ACHN (cell line): ENCODE results near the gene MGAT4A.
"Not testable (repeated sequence)": the region's sequence is repeated elsewhere in the genome, so short reads cannot be mapped to it uniquely, and the experiment has no call there.

ENCODE experiments used
- DNase-seq: peaks from one replicate; pipeline ENCODE4 v3.0.0-alpha.2; 2015
- in situ Hi-C: cut with HindIII; loops from 2 replicates; pipeline ENCODE4 v1.10.0; 2017; ENCODE audit warnings: low sequenced_read_pairs, low pct_ligation_motif_present, low pct_unique_long_range_greater_than_20kb

The MGAT4A gene

GRCh38 chr2:98685930-98686887 lies 44.7 kb downstream of the MGAT4A start:
- in situ Hi-C loops = no loop called here
- DNase-seq = peak; percentile 82

DNA sequence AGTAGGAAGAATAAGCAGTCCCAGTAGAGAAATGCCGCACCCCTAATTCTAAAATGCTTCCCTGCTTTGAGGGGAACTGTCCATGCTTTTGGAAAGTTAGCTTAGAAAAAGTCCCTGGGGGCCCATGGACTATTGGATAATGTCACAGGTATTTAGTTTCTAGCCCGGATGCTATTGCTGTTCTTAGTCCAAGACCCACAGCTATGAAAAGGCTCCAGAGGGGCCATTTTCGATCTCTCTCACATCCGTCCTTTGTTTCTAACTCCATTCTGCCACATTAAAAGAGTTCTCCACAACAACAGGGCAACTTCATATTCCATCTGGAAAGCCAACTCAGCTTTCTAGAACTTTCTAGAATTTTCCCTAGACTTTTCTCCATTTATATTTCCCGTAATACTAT lies 47.2 kb downstream of the MGAT4A start:
- no peak for DNase-seq
- in situ Hi-C loops = no loop called here

DNA sequence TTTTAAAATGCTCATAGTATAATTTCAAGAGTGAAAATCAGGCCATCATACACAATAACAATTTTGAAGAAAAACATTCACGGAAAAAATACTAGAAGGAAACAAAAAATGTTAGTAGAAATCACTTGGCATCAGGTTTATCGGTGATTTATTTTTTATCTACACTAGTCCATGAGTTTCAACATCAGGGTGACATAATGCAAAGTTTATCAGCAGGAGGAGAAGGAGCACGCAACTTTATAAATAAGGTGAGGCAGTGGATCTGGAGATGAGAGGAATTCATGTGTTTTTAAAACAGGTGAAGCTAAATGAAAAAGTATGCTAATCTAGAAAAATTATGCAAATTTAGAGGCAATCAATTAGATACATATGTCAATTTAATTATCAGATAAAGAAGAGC lies 54.2 kb downstream of the MGAT4A start:
- in situ Hi-C loops = no loop called here
- DNase-seq = no peak

DNA sequence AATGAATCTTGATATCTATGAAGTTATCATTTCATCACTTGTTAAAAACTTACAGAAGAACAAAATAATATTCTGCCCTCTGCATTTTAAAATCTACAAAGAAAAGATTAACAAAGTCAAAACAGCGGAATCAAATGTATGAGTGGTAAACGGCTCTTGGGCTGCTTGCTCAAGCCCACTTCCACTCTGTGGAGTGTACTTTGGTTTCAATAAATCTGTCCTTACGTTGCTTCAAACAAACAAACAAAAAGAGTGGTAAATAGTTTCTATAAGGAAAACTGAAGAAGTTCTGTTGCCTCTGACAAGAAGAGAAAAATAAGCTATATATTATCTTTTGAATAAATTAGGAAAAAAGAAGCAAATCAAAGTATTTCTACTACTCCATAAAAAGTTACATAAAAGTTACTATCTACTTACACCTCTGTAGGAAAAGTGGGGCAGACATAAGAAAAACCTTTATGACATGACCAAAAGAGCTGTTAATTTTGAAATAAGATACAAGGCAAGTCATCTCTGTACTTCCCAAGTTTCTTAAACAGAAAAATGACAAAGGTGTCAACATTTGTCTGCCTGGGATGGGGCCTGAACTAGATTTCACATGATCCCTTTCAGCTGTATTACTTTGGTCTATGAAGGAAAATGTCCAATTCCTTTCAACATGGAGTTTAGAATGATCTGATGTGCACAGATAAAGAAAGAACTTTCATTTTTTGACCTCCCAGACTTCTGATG lies 56.5 kb downstream of the MGAT4A start:
- in situ Hi-C loops = no loop called here
- no peak for DNase-seq

DNA sequence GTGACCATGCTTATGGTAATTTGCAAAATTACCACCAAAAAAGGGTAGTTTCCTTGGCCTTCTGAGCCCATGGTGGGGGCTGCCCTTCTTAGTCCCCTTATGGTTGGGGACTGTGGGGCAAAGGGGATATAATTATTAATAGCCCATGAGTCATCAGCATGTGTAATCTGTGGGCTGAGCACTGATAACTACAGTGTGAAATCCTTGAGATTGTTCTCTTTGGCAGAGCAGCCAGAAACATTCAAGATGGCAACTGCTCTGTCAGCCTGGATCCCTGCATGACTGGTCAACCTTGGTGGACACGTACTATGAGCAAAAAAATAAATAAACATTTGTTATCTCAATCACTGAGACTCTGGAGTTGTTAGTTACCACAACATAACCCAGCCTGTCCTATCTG lies 61.3 kb downstream of the MGAT4A start:
- DNase-seq = peak; percentile 80
- in situ Hi-C loops = no loop called here

DNA sequence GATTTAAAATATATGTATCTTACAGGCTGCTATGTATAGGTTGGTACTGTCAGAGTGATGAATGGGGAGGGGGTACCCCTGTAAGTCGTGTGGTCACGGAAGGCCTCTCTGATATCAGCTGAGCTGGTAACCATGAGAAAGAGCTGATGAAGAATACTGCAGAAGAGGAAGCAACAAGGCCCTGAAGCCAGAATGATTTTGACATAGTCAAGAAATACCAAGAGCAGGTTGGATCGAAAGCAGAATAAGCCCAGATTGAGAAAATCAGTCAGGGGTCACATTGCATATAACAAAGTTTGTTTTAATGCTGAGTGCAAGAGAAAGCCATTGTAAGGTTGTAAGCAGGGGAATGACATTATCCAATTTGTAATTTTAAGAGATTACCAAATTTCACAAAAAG lies 65.3 kb downstream of the MGAT4A start:
- no peak for DNase-seq
- in situ Hi-C loops = no loop called here

DNA sequence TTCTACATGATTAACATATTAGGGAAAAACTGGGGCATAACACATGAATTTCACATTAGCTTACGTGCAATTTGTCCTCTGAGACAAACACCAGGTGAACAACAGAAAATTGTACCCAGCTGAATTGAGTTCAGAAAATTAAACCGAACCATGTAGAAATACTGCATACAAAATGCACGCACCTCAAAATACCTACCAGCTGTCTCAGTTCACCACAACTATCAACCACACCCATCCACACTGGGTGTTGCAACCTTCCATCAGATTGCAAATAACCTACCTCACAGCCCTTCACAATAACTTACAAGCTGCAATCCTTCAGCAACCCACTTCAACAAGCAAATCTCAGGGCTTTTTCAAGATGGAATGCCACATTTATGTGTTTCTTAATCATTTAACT lies 66.6 kb downstream of the MGAT4A start:
- no peak for DNase-seq
- in situ Hi-C loops = no loop called here

DNA sequence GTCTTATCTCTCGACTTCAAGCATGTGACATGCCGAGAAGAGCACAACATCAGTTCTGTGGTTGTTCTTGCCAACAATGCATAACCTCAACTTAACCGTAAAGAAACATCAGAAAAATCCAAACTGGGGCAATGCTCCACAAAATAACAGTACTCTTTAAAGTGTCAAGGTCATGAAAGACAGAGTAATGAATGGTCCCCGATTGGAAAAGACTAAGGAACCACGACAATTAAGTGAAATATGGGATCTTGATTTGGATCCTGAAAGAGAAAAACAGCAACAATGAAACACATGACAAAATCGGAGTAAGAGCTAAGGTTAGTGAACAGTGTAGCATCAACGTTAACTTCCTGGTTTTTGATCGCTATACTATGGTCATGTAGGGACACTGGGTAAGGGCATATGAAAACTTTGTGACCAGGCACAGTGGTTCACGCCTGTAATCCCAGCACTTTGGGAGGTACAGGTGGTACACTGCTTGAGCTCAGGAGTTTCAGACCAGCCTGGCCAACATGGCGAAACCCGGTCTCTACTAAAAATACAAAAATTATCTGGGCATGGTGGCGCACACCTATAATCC lies 67.3 kb downstream of the MGAT4A start:
- in situ Hi-C loops = no loop called here
- no peak for DNase-seq

- DNase-seq, in situ Hi-C loops: not testable (repeated sequence)
These were observed 71.5 kb downstream of the MGAT4A start for GRCh38 chr2:98659491-98659840.

DNA sequence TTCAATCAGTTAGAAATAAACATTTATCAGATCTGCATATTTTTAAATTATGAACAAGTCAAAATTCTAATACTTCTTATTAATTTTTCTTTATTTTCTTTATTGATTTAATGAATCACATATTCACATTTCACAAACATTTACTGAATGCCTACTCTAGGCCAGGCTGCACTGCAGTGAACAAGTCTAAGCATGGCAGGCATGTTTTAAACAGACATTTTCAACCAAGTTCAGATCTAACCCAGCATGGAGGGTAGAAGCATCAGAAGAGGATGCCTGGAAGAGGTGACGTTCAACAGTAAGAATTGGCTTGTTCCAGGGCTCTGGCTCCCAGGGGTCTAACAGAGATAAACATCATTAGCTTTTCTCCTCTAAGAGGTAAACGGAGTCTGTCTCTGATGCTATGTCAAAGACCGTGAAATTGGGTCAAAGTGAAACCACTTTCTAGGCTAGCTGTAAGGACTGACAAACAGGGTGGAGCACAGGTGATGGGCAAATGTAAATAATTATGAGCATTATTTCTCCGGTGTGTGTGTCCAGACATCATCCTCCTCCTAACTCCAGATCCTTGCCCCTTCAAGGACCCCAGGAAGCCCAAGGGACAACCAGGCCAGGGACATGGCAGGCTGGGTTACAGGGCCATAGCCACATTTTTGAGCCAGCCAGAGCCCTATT lies 72.0 kb downstream of the MGAT4A start:
- no peak for DNase-seq
- in situ Hi-C loops = no loop called here

DNA sequence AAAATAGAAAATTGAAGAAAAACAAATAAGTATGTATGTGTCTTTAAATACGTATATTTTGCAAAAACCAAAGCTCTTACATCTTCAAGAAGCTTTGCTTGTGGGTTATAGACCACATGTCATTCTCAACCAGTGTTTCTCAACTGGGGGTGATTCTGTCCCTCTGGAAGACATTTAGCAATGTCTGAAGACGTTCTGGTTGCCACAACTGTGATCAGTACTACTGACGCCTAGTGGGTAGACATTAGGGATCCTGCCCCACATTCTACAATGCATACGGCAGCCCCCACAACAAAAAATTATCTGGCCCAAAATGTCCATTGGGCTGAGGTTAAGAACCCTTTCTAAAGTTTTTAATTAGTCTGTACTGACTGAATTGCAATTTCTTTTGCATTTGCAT lies 74.1 kb downstream of the MGAT4A start:
- in situ Hi-C loops = no loop called here
- DNase-seq = no peak

DNA sequence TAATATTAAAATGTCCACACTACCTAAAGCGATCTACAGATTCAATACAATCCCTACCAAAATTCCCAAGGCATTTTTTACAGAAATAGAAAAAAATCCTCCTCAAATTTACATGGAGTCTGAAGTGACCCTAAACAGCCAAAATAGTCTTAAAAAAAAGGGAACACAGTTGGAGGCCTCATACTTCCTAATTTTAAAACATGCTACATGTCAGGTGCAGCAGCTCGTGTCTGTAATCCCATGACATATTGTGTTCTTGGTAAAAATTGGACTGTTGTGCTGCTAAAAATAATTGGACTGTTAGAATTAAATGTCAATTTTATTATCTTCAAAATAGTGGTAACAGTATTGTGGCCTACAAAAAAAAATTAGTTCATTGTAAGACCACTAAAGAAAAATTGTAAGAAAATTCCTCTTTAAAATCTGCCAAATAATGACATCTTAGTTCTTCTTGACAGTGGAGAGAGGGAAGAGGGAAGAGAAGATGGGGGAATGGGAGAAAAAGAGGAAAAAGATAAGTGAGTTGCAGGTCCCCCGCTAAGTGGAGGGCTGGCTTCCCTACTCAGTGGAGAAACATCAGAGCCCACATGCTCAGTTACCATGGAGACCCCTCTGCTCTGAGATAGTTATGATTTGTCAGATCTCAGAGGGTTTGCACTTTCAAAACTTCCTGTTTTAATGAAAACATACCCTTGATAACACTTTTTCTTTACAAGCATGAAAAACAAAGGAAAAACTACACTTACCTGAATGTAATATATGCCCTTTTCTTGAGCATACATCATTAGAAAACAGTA lies 76.0 kb downstream of the MGAT4A start:
- DNase-seq = no peak
- in situ Hi-C loops = no loop called here

DNA sequence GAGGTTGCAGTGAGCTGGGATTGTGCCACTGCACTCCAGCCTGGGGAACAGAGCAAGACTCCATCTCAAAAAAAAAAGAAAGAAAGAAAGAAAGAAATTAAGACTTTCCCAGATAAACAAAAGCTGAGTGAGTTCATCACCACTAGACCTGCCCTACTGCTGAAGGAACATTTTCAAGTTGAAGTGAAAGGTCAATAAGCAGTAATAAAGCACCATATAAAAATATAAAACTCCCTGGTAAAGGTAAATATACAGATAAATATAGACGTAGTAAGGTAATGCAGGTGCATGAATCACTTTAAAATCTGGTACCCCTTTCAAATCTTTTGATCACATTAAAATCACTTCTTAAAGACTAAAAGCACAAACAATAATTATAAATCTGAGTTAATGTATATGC lies 79.9 kb downstream of the MGAT4A start:
- in situ Hi-C loops = no loop called here
- no peak for DNase-seq

DNA sequence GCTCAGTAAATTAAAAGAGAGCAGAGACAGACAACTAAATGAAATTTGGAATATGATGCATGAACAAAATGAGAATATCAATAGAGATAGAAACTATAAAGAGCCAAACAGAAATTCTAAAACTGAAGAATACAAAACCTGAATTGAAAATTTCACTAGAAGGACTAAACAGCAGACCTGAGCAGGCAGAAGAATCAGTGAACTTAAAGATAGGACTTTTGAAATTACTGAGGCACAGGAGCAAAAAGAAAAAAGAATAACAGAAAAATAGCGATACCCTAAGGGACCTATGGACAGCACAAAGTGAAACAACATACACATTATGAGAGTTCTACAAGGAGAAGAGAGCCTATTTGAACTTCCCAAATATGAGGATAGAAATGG lies 80.9 kb downstream of the MGAT4A start:
- in situ Hi-C loops = no loop called here
- no peak for DNase-seq

DNA sequence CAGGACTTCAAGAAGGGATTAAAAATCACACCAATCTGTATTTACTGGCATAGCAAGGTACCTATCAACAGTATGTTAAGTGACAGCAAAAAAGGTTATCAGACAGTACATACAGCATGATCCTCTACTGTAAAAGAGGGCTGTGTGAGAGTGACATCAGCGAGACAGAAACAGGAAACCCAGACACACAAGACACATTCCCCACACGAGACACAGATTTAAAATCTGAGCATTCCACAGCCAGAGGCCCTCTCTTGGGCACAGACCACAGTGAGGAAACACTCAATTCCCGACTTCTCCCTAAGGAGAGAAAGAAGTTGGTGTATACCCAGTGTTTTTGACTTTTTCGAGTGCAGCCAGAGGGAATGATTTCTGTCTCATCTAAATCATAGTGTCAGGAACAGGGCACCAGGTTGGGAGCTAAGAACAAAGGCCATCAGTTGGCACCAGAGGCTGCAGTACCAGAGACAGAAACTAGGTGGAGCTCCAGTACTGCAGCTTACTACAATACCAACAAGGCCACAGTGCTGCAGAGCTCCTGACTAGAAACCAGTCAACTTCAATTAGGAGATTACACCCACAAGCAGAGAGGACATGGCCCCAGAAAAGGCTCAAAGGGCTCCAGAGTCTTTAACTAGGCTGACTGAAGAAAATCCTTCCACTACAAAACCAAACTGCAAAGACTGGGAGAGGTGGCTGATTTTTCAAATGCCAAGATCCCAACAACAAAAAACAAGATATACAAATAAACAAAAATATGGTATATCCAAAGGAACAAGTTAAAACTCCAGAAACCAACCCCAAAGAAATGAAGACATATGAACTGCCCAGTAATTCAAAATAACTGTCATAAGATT lies 81.6 kb downstream of the MGAT4A start:
- DNase-seq = peak; percentile 82
- in situ Hi-C loops = no loop called here

DNA sequence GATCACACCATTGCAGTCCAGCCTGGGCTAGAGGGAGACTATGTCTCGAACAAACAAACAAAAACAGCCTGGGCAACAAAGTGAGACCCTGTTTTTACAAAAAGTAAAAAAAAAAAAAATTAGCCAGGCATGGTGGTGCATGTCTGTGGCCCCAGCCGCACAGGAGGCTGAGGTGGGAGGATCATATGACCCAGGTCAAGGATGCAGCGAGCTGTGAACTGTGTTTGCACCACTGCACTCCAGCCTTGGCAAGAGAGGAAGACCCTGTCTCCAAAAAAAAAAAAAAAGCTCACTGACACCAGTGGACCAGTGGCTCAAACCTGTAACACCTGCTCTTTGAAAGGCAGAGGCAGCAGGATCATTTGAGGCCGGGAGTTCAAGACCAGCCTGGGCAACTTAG lies 82.5 kb downstream of the MGAT4A start:
- in situ Hi-C loops = no loop called here

DNA sequence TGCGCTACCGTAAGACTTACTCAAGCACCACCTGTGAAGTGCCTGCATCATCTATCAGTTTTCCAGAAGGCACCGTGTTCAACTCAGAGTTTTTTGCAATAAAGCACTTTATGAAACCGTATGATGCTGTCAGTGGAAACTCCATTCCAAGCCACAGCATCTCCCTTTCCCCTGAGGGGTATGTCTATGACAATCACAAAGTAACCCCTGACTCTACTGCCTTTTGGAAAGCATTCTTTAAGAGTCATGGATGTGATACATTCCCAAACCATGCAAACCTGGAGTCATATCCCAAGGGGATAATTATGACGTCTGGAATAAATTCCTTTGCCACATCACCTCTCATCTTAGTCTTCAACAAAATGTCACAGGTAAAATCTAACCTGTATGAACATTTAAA lies 83.3 kb downstream of the MGAT4A start:
- no peak for DNase-seq

More for the DNA sequence above, 82.5 kb downstream of the MGAT4A start:
- no peak for DNase-seq

More for the DNA sequence above, 83.3 kb downstream of the MGAT4A start:
- in situ Hi-C loops = no loop called here
